Hepatocyte (in vitro differentiated cells): ENCODE data around the gene ELOVL5. TPM values are rescaled to one million over a fixed set of nuclear protein-coding genes. Genes with fewer than 3 reads are reported as not detected.

Experiments
- DNase-seq: peaks from one replicate; pipeline ENCODE4 v3.0.0-alpha.2; 2016; ENCODE audit warnings: low spot score
- H2AFZ ChIP-seq: fragments of 200-600 bp; sonication (generic); 2 replicates; pipeline ENCODE4 v1.6.0; 2016; ENCODE audit warnings: antibody characterized with exemption, mild to moderate bottlenecking
- H3K27ac ChIP-seq: fragments of 200-600 bp; sonication (generic); 2 replicates; pipeline ENCODE4 v1.5.1; 2016; ENCODE audit warnings: mild to moderate bottlenecking
- H3K27me3 ChIP-seq: fragments of 200-600 bp; sonication (generic); 2 replicates; pipeline ENCODE4 v1.6.1; 2016
- H3K36me3 ChIP-seq: fragments of 200-600 bp; sonication (generic); replicated peaks from 2 replicates; pipeline ENCODE4 v1.5.1; 2016; ENCODE audit warnings: low read depth; ENCODE audit not compliant: insufficient read depth
- H3K4me1 ChIP-seq: fragments of 200-600 bp; sonication (generic); 2 replicates; pipeline ENCODE4 v1.5.1; 2016; ENCODE audit warnings: mild to moderate bottlenecking, moderate library complexity; ENCODE audit not compliant: insufficient read depth
- H3K4me2 ChIP-seq: fragments of 200-600 bp; sonication (generic); 2 replicates; pipeline ENCODE4 v1.6.0; 2016
- H3K4me3 ChIP-seq: fragments of 200-600 bp; sonication (generic); 2 replicates; pipeline ENCODE4 v1.5.1; 2016; ENCODE audit warnings: mild to moderate bottlenecking
- H3K79me2 ChIP-seq: fragments of 200-600 bp; sonication (generic); 2 replicates; pipeline ENCODE4 v1.6.0; 2017; ENCODE audit warnings: mild to moderate bottlenecking
- H3K9me2 ChIP-seq: fragments of 200-600 bp; sonication (generic); replicated peaks from 2 replicates; pipeline ENCODE4 v1.6.0; 2017; ENCODE audit warnings: mild to moderate bottlenecking; ENCODE audit not compliant: insufficient read depth
- H3K9me3 ChIP-seq: fragments of 200-600 bp; sonication (generic); 2 replicates; pipeline ENCODE4 v1.5.1; 2016; ENCODE audit warnings: low read depth, mild to moderate bottlenecking
- H4K20me1 ChIP-seq: fragments of 200-600 bp; sonication (generic); 2 replicates; pipeline ENCODE4 v1.6.0; 2016; ENCODE audit warnings: mild to moderate bottlenecking; ENCODE audit not compliant: insufficient read depth, poor library complexity, severe bottlenecking
- EZH2 ChIP-seq: fragments of 200-600 bp; sonication (generic); IDR thresholded peaks from 2 replicates; pipeline ENCODE4 v1.6.1; 2016; ENCODE audit warnings: antibody characterized with exemption, mild to moderate bottlenecking, borderline replicate concordance
- EZH2phosphoT487 ChIP-seq: fragments of 200-600 bp; sonication (generic); IDR thresholded peaks from one replicate; pipeline ENCODE4 v1.6.1; 2018; ENCODE audit warnings: antibody characterized with exemption, mild to moderate bottlenecking, low read depth, moderate library complexity; ENCODE audit not compliant: unreplicated experiment, severe bottlenecking
- WGBS: methylation state at CpG from one replicate; pipeline ENCODE4 v1.1.6; 2016; ENCODE audit warnings: low lambda C conversion rate; ENCODE audit errors: missing lambda C conversion rate; 5-methylcytosine and 5-hydroxymethylcytosine counted together
- polyA plus RNA-seq: library from polyadenylated mRNA; unstranded; fragments of >200 nt; fragmentation: Nextera tagmentation; extraction: Ambion mirVana; gene quantifications from 2 replicates; pipeline ENCODE4 v1.2.1, GENCODE V29; 2016
- total RNA-seq: library from RNA; depleted of rRNA; stranded (reverse); fragments of >200 nt; gene quantifications from 2 replicates; pipeline ENCODE4 v1.2.3, GENCODE V29; 2014
- TF ChIP-seq, protein P1 (sequence below): fragments of 200-600 bp; sonication (generic); IDR thresholded peaks from 2 replicates; pipeline ENCODE4 v1.5.1; 2016; ENCODE audit warnings: antibody characterized with exemption, mild to moderate bottlenecking; ENCODE audit not compliant: poor library complexity

Gene ELOVL5
- total and polyA plus RNA-seq, 2 experiments from 2014 or later: 144 to 156 TPM

DNA sequence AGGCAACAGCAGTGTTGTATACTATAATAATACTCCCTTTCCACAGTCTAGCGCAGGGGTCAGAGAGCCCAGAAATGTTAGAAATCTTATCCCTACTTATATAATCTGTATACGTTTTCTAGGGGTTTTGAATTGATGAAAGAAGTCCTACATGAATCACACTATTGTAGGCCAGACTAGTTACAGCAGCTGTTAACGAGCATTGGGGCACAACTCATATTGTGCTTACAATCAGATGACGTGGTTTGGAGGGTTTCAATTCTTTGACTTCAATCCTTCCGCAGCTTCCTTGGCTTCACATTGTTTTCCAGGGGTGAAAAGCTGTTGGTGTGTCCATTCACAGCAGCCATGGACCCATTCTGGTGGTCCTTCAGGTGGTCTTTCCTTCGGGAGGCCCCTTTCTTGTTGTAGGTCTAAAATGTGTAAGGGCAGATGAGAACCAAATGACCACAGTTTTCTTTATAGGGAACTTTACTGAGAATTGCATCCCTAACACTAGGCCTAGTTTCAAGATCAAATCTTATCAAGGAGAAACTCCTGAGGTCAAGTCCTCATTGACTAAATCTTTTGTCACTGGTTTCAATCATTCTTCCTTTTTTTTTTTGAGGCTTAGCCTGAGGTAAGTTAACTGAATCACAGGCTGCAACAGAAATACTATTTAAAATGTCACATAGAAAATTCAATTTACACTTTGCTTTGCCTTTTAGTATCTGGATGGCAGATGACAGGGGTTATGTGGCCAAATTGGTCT, 79.7 kb downstream of the ELOVL5 start:
- Histone ChIP-seq H3K36me3 (no peaks in the 10 kb centered on the region), H2AFZ (no peak overlapping the region), H3K9me2 (no peaks in the 10 kb centered on the region), H3K4me1 (peaks cover 4% of the 10 kb centered on the region), H3K9me3 (no peaks in the 10 kb centered on the region), H3K4me2 (no peak overlapping the region), H3K4me3 (no peak overlapping the region), H3K27ac (no peak overlapping the region), H3K79me2 (no peaks in the 10 kb centered on the region), H4K20me1 (no peaks in the 10 kb centered on the region), H3K27me3 (no peaks in the 10 kb centered on the region)
- WGBS: 95% methylated on average over 6 of the region's 6 CpGs
- TF ChIP-seq EZH2: no peak
- TF ChIP-seq, protein P1, sequence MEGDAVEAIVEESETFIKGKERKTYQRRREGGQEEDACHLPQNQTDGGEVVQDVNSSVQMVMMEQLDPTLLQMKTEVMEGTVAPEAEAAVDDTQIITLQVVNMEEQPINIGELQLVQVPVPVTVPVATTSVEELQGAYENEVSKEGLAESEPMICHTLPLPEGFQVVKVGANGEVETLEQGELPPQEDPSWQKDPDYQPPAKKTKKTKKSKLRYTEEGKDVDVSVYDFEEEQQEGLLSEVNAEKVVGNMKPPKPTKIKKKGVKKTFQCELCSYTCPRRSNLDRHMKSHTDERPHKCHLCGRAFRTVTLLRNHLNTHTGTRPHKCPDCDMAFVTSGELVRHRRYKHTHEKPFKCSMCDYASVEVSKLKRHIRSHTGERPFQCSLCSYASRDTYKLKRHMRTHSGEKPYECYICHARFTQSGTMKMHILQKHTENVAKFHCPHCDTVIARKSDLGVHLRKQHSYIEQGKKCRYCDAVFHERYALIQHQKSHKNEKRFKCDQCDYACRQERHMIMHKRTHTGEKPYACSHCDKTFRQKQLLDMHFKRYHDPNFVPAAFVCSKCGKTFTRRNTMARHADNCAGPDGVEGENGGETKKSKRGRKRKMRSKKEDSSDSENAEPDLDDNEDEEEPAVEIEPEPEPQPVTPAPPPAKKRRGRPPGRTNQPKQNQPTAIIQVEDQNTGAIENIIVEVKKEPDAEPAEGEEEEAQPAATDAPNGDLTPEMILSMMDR: no peak
- no peak for TF ChIP-seq EZH2phosphoT487
- no peak for DNase-seq

DNA sequence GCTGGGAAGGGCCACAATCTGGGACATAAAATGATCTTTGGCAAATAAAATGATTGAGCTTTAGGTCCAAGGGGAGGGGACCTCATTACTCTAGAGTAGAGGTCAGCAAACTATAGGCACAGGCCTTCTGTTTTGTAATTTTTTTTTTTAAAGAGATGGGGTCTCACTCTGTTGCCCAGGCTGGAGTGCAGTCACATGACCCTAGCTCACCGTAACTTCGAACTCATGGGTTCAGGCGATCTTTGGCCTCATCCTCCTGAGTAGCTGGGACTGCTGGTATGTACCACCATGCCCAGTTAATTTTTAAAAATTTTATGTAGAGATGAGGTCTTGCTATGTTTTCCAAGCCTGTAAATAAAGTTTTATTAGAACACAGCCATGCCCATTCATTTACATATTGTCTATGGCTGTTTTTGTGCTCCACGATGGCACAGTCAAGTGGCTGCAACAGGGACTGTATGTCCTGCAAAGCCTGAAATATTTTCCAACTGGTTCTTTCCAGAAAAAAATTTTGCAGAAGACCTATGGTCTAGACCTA, 82.1 kb downstream of the ELOVL5 start:
- Histone ChIP-seq H3K9me3 (no peaks in the 10 kb centered on the region), H3K27ac (no peak overlapping the region), H3K36me3 (no peaks in the 10 kb centered on the region), H3K9me2 (no peaks in the 10 kb centered on the region), H3K4me2 (no peak overlapping the region), H2AFZ (no peak overlapping the region), H3K79me2 (no peaks in the 10 kb centered on the region), H3K27me3 (no peaks in the 10 kb centered on the region), H3K4me3 (no peak overlapping the region), H3K4me1 (peaks cover 4% of the 10 kb centered on the region), H4K20me1 (no peaks in the 10 kb centered on the region)
- 95% methylated on average over 4 of the region's 4 CpGs for WGBS
- TF ChIP-seq EZH2phosphoT487 (no peak), EZH2 (no peak)
- TF ChIP-seq, protein P1: no peak
- DNase-seq: no peak

GRCh38 chr6:53264915-53265607, 83.7 kb downstream of the ELOVL5 start:
- 66% methylated on average over 5 of the region's 5 CpGs for WGBS
- Histone ChIP-seq H3K4me2 (no peak overlapping the region), H3K36me3 (no peaks in the 10 kb centered on the region), H3K4me3 (no peak overlapping the region), H3K4me1 (peaks cover 4% of the 10 kb centered on the region), H3K9me2 (no peaks in the 10 kb centered on the region), H3K79me2 (no peaks in the 10 kb centered on the region), H2AFZ (no peak overlapping the region), H3K27me3 (no peaks in the 10 kb centered on the region), H3K9me3 (no peaks in the 10 kb centered on the region), H4K20me1 (no peaks in the 10 kb centered on the region), H3K27ac (peak overlapping the region; percentile 31)
- DNase-seq: no peak
- TF ChIP-seq EZH2phosphoT487 (no peak), EZH2 (no peak)
- TF ChIP-seq, protein P1: no peak
